ENCODE data around the gene ALKBH4. TPM values are rescaled to one million over a fixed set of nuclear protein-coding genes. Genes with fewer than 3 reads are reported as not detected.

ALKBH4 gene
- total and polyA plus RNA-seq, 8 donors: 8.6 to 14.1 (median 10.9) TPM

- TF ChIP-seq CTCF (IDR thresholded peaks at IDR 0.05): no peak
- H3K4me3 ChIP-seq: no peak overlapping the region
- no peak for ATAC-seq
- H3K9me3 ChIP-seq: no peaks in the 10 kb centered on the region
- DNase-seq: peak in 1 of 4 donors; percentile 78
- no peaks in the 10 kb centered on the region for H3K27me3 ChIP-seq
- intact Hi-C loops (cut with DNase I): no loop called here
- peaks cover 12 to 28% of the 10 kb centered on the region in 2 donors for H3K4me1 ChIP-seq
- peaks cover 0 to 52% of the 10 kb centered on the region in 2 donors for H3K36me3 ChIP-seq
- no peak overlapping the region for H3K27ac ChIP-seq
Observed at GRCh38 chr7:102467581-102468477, 3.2 kb upstream of the ALKBH4 start.

DNA sequence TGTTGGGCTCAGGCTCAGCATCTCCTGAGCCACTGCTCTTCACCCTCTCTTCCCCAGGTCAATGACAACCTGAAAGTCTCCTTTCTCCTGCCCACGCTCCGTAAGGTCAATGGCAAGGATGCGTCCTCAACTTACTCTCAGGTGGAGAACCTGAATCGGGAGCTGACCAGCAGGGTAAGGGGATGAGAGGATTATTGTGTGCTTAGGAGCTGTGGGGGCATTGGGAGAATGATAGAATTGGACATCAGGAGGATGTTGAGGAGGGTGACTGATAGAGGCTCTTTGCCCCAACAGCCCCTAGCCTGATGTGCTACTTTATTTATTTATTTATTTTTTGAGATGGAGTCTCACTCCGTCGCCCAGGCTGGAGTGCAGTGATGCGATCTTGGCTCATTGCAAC, 1.4 kb upstream of the ALKBH4 start:
- no peaks in the 10 kb centered on the region for H3K9me3 ChIP-seq
- H3K27me3 ChIP-seq: no peaks in the 10 kb centered on the region
- peaks cover 12 to 28% of the 10 kb centered on the region in 2 donors for H3K4me1 ChIP-seq
- peak overlapping the region in 1 of 2 donors; percentile 76 for H3K4me3 ChIP-seq
- TF ChIP-seq CTCF (IDR thresholded peaks at IDR 0.05): no peak
- intact Hi-C loops (cut with DNase I): no loop called here
- H3K36me3 ChIP-seq: peaks cover 0 to 35% of the 10 kb centered on the region in 2 donors
- ATAC-seq (no peak), DNase-seq (no peak)
- H3K27ac ChIP-seq: no peak overlapping the region

DNA sequence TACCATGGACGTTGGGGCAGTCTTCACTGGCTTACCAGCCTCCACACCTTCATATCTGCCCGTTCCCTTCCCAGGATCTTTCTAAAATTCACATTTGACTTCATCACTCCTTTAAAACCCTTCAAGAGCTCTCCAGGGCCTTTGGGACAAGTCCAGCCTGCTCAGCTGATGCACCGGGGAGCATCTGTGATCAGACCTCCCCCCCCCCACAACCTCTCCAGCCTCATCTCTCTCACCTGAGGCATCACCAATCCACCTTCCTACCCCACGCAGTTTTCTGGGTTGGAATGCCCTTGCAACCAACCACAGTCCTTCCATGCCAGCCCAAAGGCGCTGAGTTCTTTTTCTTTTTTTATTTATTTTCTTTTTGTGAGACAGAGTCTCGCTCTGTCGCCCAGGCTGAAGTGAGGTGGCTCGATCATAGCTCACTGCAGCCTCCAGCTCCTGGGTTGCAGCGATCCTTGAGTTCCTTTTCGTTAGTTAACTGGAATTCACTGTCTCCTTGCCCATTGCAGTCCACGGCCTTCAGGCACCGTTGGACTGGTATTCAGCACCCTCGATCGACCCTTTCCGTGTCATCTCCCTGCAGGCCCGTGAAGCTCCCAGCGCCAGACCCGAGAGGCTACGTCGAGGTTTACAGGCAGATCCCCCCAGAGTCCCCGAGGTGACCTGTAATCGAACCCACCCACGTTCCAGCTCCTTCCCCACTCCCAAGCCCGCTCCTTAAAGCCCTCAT, 654 bp downstream of the ALKBH4 start:
- ATAC-seq: peak; percentile 17
- peak overlapping the region; percentile 76 to 96 for H3K4me3 ChIP-seq

DNA sequence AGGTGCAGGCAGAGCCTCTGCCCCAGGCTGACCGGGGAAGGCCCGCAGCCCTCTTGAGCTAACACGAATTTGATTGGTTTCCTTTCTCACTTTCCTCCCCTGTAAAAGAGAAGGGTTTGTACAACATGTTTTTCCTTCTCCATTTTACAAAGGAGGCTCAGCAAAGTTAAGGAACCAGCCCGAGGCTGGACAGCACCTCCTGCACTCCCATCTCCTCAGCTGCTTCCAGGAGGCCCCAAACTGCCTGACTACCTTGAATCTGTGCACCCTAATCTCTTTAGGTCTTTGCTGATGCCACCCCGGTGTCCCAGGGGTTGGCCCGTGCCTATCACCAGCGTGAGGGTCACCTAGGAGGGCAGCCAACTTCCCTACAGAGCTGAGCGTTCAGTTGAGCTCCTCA, 4.2 kb downstream of the ALKBH4 start:
- no peak overlapping the region for H3K27ac ChIP-seq
- intact Hi-C loops (cut with DNase I): no loop called here

More for the DNA sequence above, 654 bp downstream of the ALKBH4 start:
- intact Hi-C loops (cut with DNase I): no loop called here
- Histone ChIP-seq H3K36me3 (peaks cover 0 to 24% of the 10 kb centered on the region in 2 donors), H3K27me3 (no peaks in the 10 kb centered on the region), H3K9me3 (no peaks in the 10 kb centered on the region), H3K27ac (peak overlapping the region in 1 of 2 donors; percentile 82), H3K4me1 (peaks cover 12 to 28% of the 10 kb centered on the region in 2 donors)
- TF ChIP-seq CTCF (IDR thresholded peaks at IDR 0.05): no peak
- peak in 1 of 4 donors; percentile 8 for DNase-seq

More for the DNA sequence above, 4.2 kb downstream of the ALKBH4 start:
- H3K9me3 ChIP-seq: no peaks in the 10 kb centered on the region
- DNase-seq (no peak), ATAC-seq (no peak)
- H3K27me3 ChIP-seq: no peaks in the 10 kb centered on the region
- H3K36me3 ChIP-seq: peaks cover 0 to 42% of the 10 kb centered on the region in 2 donors
- peaks cover 6 to 14% of the 10 kb centered on the region in 2 donors for H3K4me1 ChIP-seq
- H3K4me3 ChIP-seq: no peak overlapping the region
- no peak for TF ChIP-seq CTCF (IDR thresholded peaks at IDR 0.05)

All from left lung (tissue), 10 donors.